Transverse colon (tissue), 4 donors: ENCODE data around the gene ANXA2R. TPM values are rescaled to one million over a fixed set of nuclear protein-coding genes. Genes with fewer than 3 reads are reported as not detected.
A peak's percentile ranks its signal among the peaks of the same experiment; 100 is the strongest.

Experiments used
- DNase-seq: peaks from one replicate; pipeline ENCODE4 v3.0.0-alpha.2; 2019
- H3K27ac ChIP-seq, 4 donors: fragments of 200-600 bp; sonication (generic); 2 replicates each; pipeline ENCODE4 v1.5.1; 2016 to 2018; ENCODE audit warnings: inconsistent platforms in 4 of 4
- H3K27me3 ChIP-seq: fragments of 200-600 bp; sonication (generic); 2 replicates; pipeline ENCODE4 v1.5.1; 2017; ENCODE audit warnings: inconsistent platforms
- H3K36me3 ChIP-seq, 4 donors: fragments of 200-600 bp; sonication (generic); 2 replicates each; pipeline ENCODE4 v1.5.1; 2017 to 2019; ENCODE audit warnings: inconsistent platforms in 4 of 4
- H3K4me1 ChIP-seq, 4 donors: fragments of 200-600 bp; sonication (generic); 2 replicates each; pipeline ENCODE4 v1.5.1; 2017 to 2020; ENCODE audit warnings: inconsistent platforms in 4 of 4
- H3K4me3 ChIP-seq, 4 donors: fragments of 200-600 bp; sonication (generic); 1 replicate in 1 of 4; 2 replicates in 3 of 4; pipeline versions ENCODE4 v1.5.1 to v1.6.1; 2017 to 2019; ENCODE audit warnings: inconsistent platforms in 4 of 4
- H3K9me3 ChIP-seq, 2 donors: fragments of 200-600 bp; sonication (generic); 2 replicates each; pipeline ENCODE4 v1.5.1; 2017 to 2019; ENCODE audit warnings: inconsistent platforms in 2 of 2
- CTCF ChIP-seq, 5 experiments: fragments of 200-600 bp in 3 of 5; fragments of 450-650 bp in 2 of 5; sonication (generic) in 3 of 5; IDR thresholded peaks; 1 replicate in 2 of 5; 2 replicates in 3 of 5; pipeline ENCODE4 v1.5.1; 2016 to 2017; ENCODE audit warnings: antibody characterized with exemption in 5 of 5, inconsistent platforms in 3 of 5, mild to moderate bottlenecking in 2 of 5, moderate library complexity in 1 of 5
- EP300 ChIP-seq: sonication (generic); formaldehyde crosslinking; IDR thresholded peaks from one replicate; pipeline ENCODE4 v1.6.1; 2017; ENCODE audit warnings: antibody characterized with exemption, low read depth
- POLR2A ChIP-seq: fragments of 450-650 bp; IDR thresholded peaks from one replicate; pipeline ENCODE4 v1.6.1; 2016; ENCODE audit warnings: antibody characterized with exemption, mild to moderate bottlenecking, moderate library complexity
- POLR2AphosphoS5 ChIP-seq, 3 donors: sonication (generic); formaldehyde crosslinking; IDR thresholded peaks; one replicate each; pipeline ENCODE4 v1.6.1; 2016; ENCODE audit warnings: antibody characterized with exemption in 3 of 3
- WGBS, 2 donors: methylation state at CpG; one replicate each; pipeline ENCODE4 v1.1.5; 2018; ENCODE audit warnings: low coverage in 1 of 2; 5-methylcytosine and 5-hydroxymethylcytosine counted together
- in situ Hi-C, 4 donors: fragments of 200-750 bp; cut with MboI; loops; one replicate each; pipeline versions ENCODE4 v1.15.0 to v1.15.1; 2017; ENCODE audit warnings: low sequenced_read_pairs in 3 of 4, low pct_ligation_motif_present in 1 of 4, low pct_unique_long_range_greater_than_20kb in 1 of 4
- intact Hi-C: fragments of 100-400 bp; cut with DNase I; formaldehyde crosslinking; loops from one replicate; pipeline ENCODE4 v1.15.1; 2023; ENCODE audit warnings: low total_unique reads
- total RNA-seq, 4 donors: library from RNA; depleted of rRNA; stranded (reverse); fragments of >200 nt; gene quantifications; one replicate each; pipeline ENCODE4 v1.1.0, GENCODE V29; 2016

Gene ANXA2R
- total RNA-seq, 4 donors from 2014 or later, result 0.75 to 4.4 (median 2.0) TPM

GRCh38 chr5:43043400-43043756, 3.3 kb upstream of the ANXA2R start:
- DNase-seq, result no peak
- Histone ChIP-seq H3K4me1 (peaks cover 0 to 40% (median 21%) of the 10 kb centered on the region in 4 donors), H3K36me3 (no peaks in the 10 kb centered on the region), H3K27ac (peak overlapping the region; percentile 91 to 98 (median 94)), H3K9me3 (no peaks in the 10 kb centered on the region), H3K4me3 (peak overlapping the region; percentile 52 to 79 (median 64)), H3K27me3 (peaks cover 46% of the 10 kb centered on the region)
- WGBS, 2 donors, result 9 to 10% methylated on average over 2 to 7 of the region's 7 CpGs
- no peak for TF ChIP-seq CTCF (IDR thresholded peaks at IDR 0.05)
- no peak for TF ChIP-seq EP300
- TF ChIP-seq POLR2AphosphoS5 (IDR thresholded peaks at IDR 0.05), result no peak
- TF ChIP-seq POLR2A, result no peak
- in situ Hi-C loops (loop anchor here in 2 of 4 donors (10.0 kb wide), 2 partner anchors 49 to 139 kb away; no protein-coding TSS in a partner anchor), intact Hi-C loops (no loop called here)

GRCh38 chr5:43042626-43043399, 2.7 kb upstream of the ANXA2R start:
- Histone ChIP-seq H3K4me3 (peak overlapping the region; percentile 52 to 79 (median 64)), H3K9me3 (no peaks in the 10 kb centered on the region), H3K36me3 (no peaks in the 10 kb centered on the region), H3K27ac (peak overlapping the region; percentile 91 to 98 (median 94)), H3K4me1 (peaks cover 0 to 45% (median 21%) of the 10 kb centered on the region in 4 donors), H3K27me3 (peaks cover 52% of the 10 kb centered on the region)
- in situ Hi-C loops (loop anchor here in 2 of 4 donors (10.0 kb wide), 2 partner anchors 48 to 138 kb away; no protein-coding TSS in a partner anchor), intact Hi-C loops (no loop called here)
- DNase-seq, result peak; percentile 69
- TF ChIP-seq POLR2AphosphoS5 (IDR thresholded peaks at IDR 0.05), result peak; percentile 18 to 66 (median 30)
- TF ChIP-seq POLR2A, result peak; percentile 7
- TF ChIP-seq CTCF (IDR thresholded peaks at IDR 0.05), result no peak
- 1 to 4% methylated on average over 10 to 52 of the region's 58 CpGs for WGBS, 2 donors

- WGBS, 2 donors, result 1% methylated on average over 44 of the region's 44 CpGs; no CpG with 5 or more reads in 1 of the 2 donors
- H3K27ac ChIP-seq, result peak overlapping the region; percentile 91 to 98 (median 94)
- peak overlapping the region; percentile 52 to 79 (median 64) for H3K4me3 ChIP-seq
- peak; percentile 79 for DNase-seq
- TF ChIP-seq EP300, result no peak
- peak in 1 of 5 experiments; percentile 7 for TF ChIP-seq CTCF (IDR thresholded peaks at IDR 0.05)
- peak; percentile 35 for TF ChIP-seq POLR2A
- TF ChIP-seq POLR2AphosphoS5 (IDR thresholded peaks at IDR 0.05), result peak; percentile 23 to 59 (median 29)
- H3K36me3 ChIP-seq, result no peaks in the 10 kb centered on the region
- H3K4me1 ChIP-seq, result peaks cover 0 to 52% (median 24%) of the 10 kb centered on the region in 4 donors
- intact Hi-C loops, result no loop called here
- in situ Hi-C loops, result loop anchor here in 2 of 4 donors (10.0 kb wide), 2 partner anchors 47 to 137 kb away; no protein-coding TSS in a partner anchor
- no peaks in the 10 kb centered on the region for H3K9me3 ChIP-seq
- H3K27me3 ChIP-seq, result peaks cover 58% of the 10 kb centered on the region
Measured at GRCh38 chr5:43042176-43042625, 2.1 kb upstream of the ANXA2R start.

GRCh38 chr5:43041669-43042175, 1.6 kb upstream of the ANXA2R start:
- peak; percentile 10 for TF ChIP-seq POLR2A
- TF ChIP-seq POLR2AphosphoS5 (IDR thresholded peaks at IDR 0.05), result peak in 1 of 3 donors; percentile 20
- no peak for TF ChIP-seq EP300
- TF ChIP-seq CTCF (IDR thresholded peaks at IDR 0.05), result no peak
- H3K4me1 ChIP-seq, result peaks cover 0 to 56% (median 24%) of the 10 kb centered on the region in 4 donors
- no peaks in the 10 kb centered on the region for H3K9me3 ChIP-seq
- peaks cover 63% of the 10 kb centered on the region for H3K27me3 ChIP-seq
- 0 to 1% methylated on average over 1 to 33 of the region's 33 CpGs for WGBS, 2 donors
- intact Hi-C loops (no loop called here), in situ Hi-C loops (loop anchor here in 2 of 4 donors (10.0 kb wide), 2 partner anchors 47 to 137 kb away; no protein-coding TSS in a partner anchor)
- H3K4me3 ChIP-seq, result peak overlapping the region; percentile 52 to 79 (median 64)
- peak; percentile 63 for DNase-seq
- H3K36me3 ChIP-seq, result no peaks in the 10 kb centered on the region
- peak overlapping the region; percentile 91 to 98 (median 94) for H3K27ac ChIP-seq
